Measurements from ENCODE around the gene UBE4B.

Gene UBE4B

GRCh38 chr1:10108134-10108663 lies 75.4 kb downstream of the UBE4B start:
- H3K27ac ChIP-seq: peak overlapping the region; percentile 67
- no peak overlapping the region for H3K4me3 ChIP-seq (ENCODE audit: low read depth, low read length)
- peak; percentile 75 for DNase-seq
- no peak for TF ChIP-seq CTCF (IDR thresholded peaks at IDR 0.05; ENCODE audit: low read depth, low read length, missing control alignments)
- in situ Hi-C loops (cut with HindIII; ENCODE audit: low pct_ligation_motif_present, low sequenced_read_pairs): no loop called here
- peaks cover 15% of the 10 kb centered on the region for H3K36me3 ChIP-seq (replicated peaks)
- H3K27me3 ChIP-seq (replicated peaks): no peaks in the 10 kb centered on the region

DNA sequence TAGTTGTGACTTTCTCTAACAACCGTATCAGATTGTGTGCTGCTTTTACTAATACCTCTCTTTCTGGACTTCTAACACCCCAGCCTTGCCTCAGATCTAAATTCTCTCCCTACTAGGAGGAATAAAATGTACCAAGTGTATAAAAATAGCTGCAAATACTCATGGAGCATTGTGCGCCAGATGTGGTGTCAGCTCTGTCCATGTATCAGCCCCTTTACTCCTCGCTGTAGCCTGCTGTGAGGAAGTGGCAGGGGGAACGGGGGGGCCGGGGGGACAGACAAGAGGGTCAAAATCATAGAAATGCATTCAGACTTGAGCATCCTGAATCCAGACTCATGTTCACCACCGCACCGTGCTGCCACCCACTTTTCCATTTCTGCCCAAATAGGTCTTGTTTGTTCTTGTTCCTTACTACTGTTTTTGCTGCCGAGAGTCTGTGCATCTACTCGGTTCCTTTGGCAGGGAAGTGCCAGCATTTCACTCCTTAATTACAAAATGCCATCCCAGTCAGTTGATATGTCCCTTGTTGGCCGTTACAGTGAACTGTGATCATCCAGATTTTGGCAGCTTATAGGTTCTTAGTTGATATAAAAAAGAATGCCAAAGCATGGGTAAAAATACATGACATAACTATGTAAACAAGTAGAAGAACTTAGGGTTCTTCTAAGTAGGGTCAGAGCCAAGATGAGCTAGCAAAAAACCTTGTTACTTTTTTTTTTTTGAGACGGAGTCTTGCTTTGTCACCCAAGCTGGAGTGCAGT lies 76.4 kb downstream of the UBE4B start:
- H3K4me3 ChIP-seq (ENCODE audit: low read depth, low read length): no peak overlapping the region
- TF ChIP-seq CTCF (IDR thresholded peaks at IDR 0.05; ENCODE audit: low read depth, low read length, missing control alignments): no peak
- H3K27me3 ChIP-seq (replicated peaks): no peaks in the 10 kb centered on the region
- DNase-seq: no peak
- H3K36me3 ChIP-seq (replicated peaks): peaks cover 9% of the 10 kb centered on the region
- in situ Hi-C loops (cut with HindIII; ENCODE audit: low pct_ligation_motif_present, low sequenced_read_pairs): no loop called here
- H3K27ac ChIP-seq: peak overlapping the region; percentile 67

- Histone ChIP-seq H3K27ac (no peak overlapping the region), H3K36me3 (replicated peaks) (no peaks in the 10 kb centered on the region), H3K27me3 (replicated peaks) (no peaks in the 10 kb centered on the region), H3K4me3 (ENCODE audit: low read depth, low read length) (no peak overlapping the region)
- no peak for TF ChIP-seq CTCF (IDR thresholded peaks at IDR 0.05; ENCODE audit: low read depth, low read length, missing control alignments)
- no peak for DNase-seq
- in situ Hi-C loops (cut with HindIII; ENCODE audit: low pct_ligation_motif_present, low sequenced_read_pairs): no loop called here
Observed at GRCh38 chr1:10113501-10113900, 80.7 kb downstream of the UBE4B start.

- TF ChIP-seq CTCF (IDR thresholded peaks at IDR 0.05; ENCODE audit: low read depth, low read length, missing control alignments): no peak
- DNase-seq: no peak
- H3K36me3 ChIP-seq (replicated peaks): peaks cover 7% of the 10 kb centered on the region
- H3K27ac ChIP-seq: no peak overlapping the region
- H3K27me3 ChIP-seq (replicated peaks): no peaks in the 10 kb centered on the region
- in situ Hi-C loops (cut with HindIII; ENCODE audit: low pct_ligation_motif_present, low sequenced_read_pairs): no loop called here
- no peak overlapping the region for H3K4me3 ChIP-seq (ENCODE audit: low read depth, low read length)
Observed at GRCh38 chr1:10114746-10115145, 82.0 kb downstream of the UBE4B start.

GRCh38 chr1:10117132-10117531 lies 84.4 kb downstream of the UBE4B start:
- Histone ChIP-seq H3K27ac (no peak overlapping the region), H3K36me3 (replicated peaks) (peaks cover 11% of the 10 kb centered on the region), H3K4me3 (ENCODE audit: low read depth, low read length) (no peak overlapping the region), H3K27me3 (replicated peaks) (no peaks in the 10 kb centered on the region)
- in situ Hi-C loops (cut with HindIII; ENCODE audit: low pct_ligation_motif_present, low sequenced_read_pairs): no loop called here
- TF ChIP-seq CTCF (IDR thresholded peaks at IDR 0.05; ENCODE audit: low read depth, low read length, missing control alignments): no peak
- DNase-seq: no peak
